ENCODE results near the gene PPARG. TPM values are rescaled to one million over a fixed set of nuclear protein-coding genes. Genes with fewer than 3 reads are reported as not detected.

Gene PPARG
- total and polyA plus RNA-seq, 4 donors = 5.2 to 15.7 (median 7.0) TPM

DNA sequence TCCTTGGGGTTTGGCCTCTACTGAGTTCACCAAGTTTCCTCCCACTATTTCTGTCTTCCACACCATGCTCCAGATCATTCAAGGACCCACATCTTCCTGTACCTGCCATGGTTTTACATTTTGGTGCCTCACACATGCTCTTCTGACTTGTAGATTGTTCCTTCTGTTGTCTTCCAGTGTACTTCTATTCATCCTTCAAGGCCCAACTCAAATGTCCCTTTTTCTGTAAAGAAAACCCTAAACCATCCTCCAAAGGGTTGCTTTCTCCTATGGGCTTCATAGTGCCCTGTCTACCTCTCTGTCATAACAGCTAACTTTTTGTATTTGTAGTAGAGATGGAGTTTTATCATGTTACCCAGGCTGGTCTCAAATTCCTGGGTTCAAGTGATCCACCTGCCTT, 175.3 kb downstream of the PPARG start:
- no peak for TF ChIP-seq MAX (IDR thresholded peaks at IDR 0.05)
- no peak for TF ChIP-seq NR2F2 (IDR thresholded peaks at IDR 0.05)
- no peak for TF ChIP-seq ATF3 (IDR thresholded peaks at IDR 0.05)
- no peak for TF ChIP-seq FOXA1 (IDR thresholded peaks at IDR 0.05)
- TF ChIP-seq RAD21 (IDR thresholded peaks at IDR 0.05) = no peak
- no peak for TF ChIP-seq ZBTB33 (IDR thresholded peaks at IDR 0.05)
- TF ChIP-seq SP1 (IDR thresholded peaks at IDR 0.05) = no peak
- TF ChIP-seq, protein P1, sequence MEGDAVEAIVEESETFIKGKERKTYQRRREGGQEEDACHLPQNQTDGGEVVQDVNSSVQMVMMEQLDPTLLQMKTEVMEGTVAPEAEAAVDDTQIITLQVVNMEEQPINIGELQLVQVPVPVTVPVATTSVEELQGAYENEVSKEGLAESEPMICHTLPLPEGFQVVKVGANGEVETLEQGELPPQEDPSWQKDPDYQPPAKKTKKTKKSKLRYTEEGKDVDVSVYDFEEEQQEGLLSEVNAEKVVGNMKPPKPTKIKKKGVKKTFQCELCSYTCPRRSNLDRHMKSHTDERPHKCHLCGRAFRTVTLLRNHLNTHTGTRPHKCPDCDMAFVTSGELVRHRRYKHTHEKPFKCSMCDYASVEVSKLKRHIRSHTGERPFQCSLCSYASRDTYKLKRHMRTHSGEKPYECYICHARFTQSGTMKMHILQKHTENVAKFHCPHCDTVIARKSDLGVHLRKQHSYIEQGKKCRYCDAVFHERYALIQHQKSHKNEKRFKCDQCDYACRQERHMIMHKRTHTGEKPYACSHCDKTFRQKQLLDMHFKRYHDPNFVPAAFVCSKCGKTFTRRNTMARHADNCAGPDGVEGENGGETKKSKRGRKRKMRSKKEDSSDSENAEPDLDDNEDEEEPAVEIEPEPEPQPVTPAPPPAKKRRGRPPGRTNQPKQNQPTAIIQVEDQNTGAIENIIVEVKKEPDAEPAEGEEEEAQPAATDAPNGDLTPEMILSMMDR (IDR thresholded peaks at IDR 0.05; ENCODE audit: low read depth, low read length, missing input control) = no peak
- TF ChIP-seq, protein P2, sequence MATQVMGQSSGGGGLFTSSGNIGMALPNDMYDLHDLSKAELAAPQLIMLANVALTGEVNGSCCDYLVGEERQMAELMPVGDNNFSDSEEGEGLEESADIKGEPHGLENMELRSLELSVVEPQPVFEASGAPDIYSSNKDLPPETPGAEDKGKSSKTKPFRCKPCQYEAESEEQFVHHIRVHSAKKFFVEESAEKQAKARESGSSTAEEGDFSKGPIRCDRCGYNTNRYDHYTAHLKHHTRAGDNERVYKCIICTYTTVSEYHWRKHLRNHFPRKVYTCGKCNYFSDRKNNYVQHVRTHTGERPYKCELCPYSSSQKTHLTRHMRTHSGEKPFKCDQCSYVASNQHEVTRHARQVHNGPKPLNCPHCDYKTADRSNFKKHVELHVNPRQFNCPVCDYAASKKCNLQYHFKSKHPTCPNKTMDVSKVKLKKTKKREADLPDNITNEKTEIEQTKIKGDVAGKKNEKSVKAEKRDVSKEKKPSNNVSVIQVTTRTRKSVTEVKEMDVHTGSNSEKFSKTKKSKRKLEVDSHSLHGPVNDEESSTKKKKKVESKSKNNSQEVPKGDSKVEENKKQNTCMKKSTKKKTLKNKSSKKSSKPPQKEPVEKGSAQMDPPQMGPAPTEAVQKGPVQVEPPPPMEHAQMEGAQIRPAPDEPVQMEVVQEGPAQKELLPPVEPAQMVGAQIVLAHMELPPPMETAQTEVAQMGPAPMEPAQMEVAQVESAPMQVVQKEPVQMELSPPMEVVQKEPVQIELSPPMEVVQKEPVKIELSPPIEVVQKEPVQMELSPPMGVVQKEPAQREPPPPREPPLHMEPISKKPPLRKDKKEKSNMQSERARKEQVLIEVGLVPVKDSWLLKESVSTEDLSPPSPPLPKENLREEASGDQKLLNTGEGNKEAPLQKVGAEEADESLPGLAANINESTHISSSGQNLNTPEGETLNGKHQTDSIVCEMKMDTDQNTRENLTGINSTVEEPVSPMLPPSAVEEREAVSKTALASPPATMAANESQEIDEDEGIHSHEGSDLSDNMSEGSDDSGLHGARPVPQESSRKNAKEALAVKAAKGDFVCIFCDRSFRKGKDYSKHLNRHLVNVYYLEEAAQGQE (IDR thresholded peaks at IDR 0.05) = no peak
- TF ChIP-seq YY1 (IDR thresholded peaks at IDR 0.05) = no peak
- TF ChIP-seq HNF4G (IDR thresholded peaks at IDR 0.05) = no peak
- no peak for TF ChIP-seq FOXA2 (IDR thresholded peaks at IDR 0.05)
- TF ChIP-seq GABPA (IDR thresholded peaks at IDR 0.05 in 1 of 2, conservative IDR thresholded peaks at IDR 0.05 in 1 of 2) = no peak
- no peak for TF ChIP-seq RXRA (IDR thresholded peaks at IDR 0.05)
- TF ChIP-seq TAF1 (conservative IDR thresholded peaks at IDR 0.05) = no peak
- no peak for TF ChIP-seq JUND (IDR thresholded peaks at IDR 0.05)
- TF ChIP-seq EGR1 (IDR thresholded peaks at IDR 0.05; ENCODE audit: low read depth in 2 of 2) = no peak
- no peak for TF ChIP-seq HNF4A (conservative IDR thresholded peaks at IDR 0.05)
- Histone ChIP-seq H3K4me1 (ENCODE audit: control insufficient read depth in 4 of 4, insufficient read depth in 4 of 4, low read length in 3 of 4) (peaks cover 3 to 10% (median 6%) of the 10 kb centered on the region in 4 donors), H3K27me3 (ENCODE audit: control insufficient read depth in 4 of 4, insufficient read depth in 4 of 4, low read length in 3 of 4) (no peaks in the 10 kb centered on the region), H3K36me3 (ENCODE audit: control insufficient read depth in 4 of 4, insufficient read depth in 3 of 4, low read depth in 1 of 4, low read length in 3 of 4) (no peaks in the 10 kb centered on the region), H3K9me3 (ENCODE audit: control insufficient read depth in 4 of 4, low read length in 3 of 4) (no peaks in the 10 kb centered on the region), H3K4me3 (ENCODE audit: low read depth in 1 of 3, low read length in 3 of 3) (no peak overlapping the region), H3K9ac (ENCODE audit: low read depth in 1 of 2, low read length in 2 of 2) (no peak overlapping the region), H3K27ac (ENCODE audit: low read depth in 1 of 2, low read length in 2 of 2) (no peak overlapping the region)
- no peak for DNase-seq (ENCODE audit: low spot score)
